PC-9 (cell line): ENCODE measurements around the gene ME3. TPM values are rescaled to one million over a fixed set of nuclear protein-coding genes. Genes with fewer than 3 reads are reported as not detected.

Experiments
- BruUV-seq: library from RNA; stranded (reverse); fragments of 400-500 nt; replicated peaks from 2 replicates; lab custom pipeline; 2021; lab: Mats Ljungman, UMichigan
- CTCF ChIA-PET: fragments of 300-600 bp; sonication (Branson Sonifier 250); formaldehyde crosslinking; loops from one replicate; lab custom pipeline; 2022; ENCODE audit warnings: antibody characterized with exemption; lab: Charles Lee
- POLR2A ChIA-PET: fragments of 300-600 bp; sonication (Branson Sonifier 250); formaldehyde crosslinking; loops from one replicate; lab custom pipeline; 2022; ENCODE audit warnings: antibody characterized with exemption; ENCODE audit not compliant: unreplicated experiment; lab: Charles Lee
- DNase-seq, 2 experiments: peaks; one replicate each; pipeline versions ENCODE4 v3.0.0 to v3.0.0-alpha.2; 2015 to 2022; ENCODE audit warnings: mixed read lengths in 1 of 2
- H2AFZ ChIP-seq: fragments of 200-600 bp; sonication (generic); 2 replicates; pipeline ENCODE4 v1.8.1; 2017; ENCODE audit warnings: antibody characterized with exemption
- H3F3A ChIP-seq: fragments of 200-600 bp; sonication (generic); 2 replicates; pipeline ENCODE4 v1.8.1; 2017; ENCODE audit warnings: antibody characterized with exemption, mild to moderate bottlenecking, low read depth; ENCODE audit not compliant: insufficient read depth
- H3K27ac ChIP-seq: fragments of 200-600 bp; sonication (generic); 2 replicates; pipeline ENCODE4 v1.6.1; 2016; ENCODE audit warnings: mixed run types
- H3K27me3 ChIP-seq: fragments of 200-600 bp; sonication (generic); 2 replicates; pipeline ENCODE4 v1.6.1; 2016; ENCODE audit warnings: low read depth, mixed run types; ENCODE audit not compliant: insufficient read depth
- H3K36me3 ChIP-seq: fragments of 200-600 bp; sonication (generic); 2 replicates; pipeline ENCODE4 v1.6.1; 2016; ENCODE audit warnings: low read depth, mixed run types
- H3K4me1 ChIP-seq: fragments of 200-600 bp; sonication (generic); replicated peaks from 2 replicates; pipeline ENCODE4 v1.6.1; 2016; ENCODE audit warnings: mixed run types; ENCODE audit not compliant: insufficient read depth
- H3K4me2 ChIP-seq: fragments of 200-600 bp; sonication (generic); 2 replicates; pipeline ENCODE4 v1.6.1; 2017; ENCODE audit warnings: mixed run types
- H3K4me3 ChIP-seq: fragments of 200-600 bp; sonication (generic); 2 replicates; pipeline ENCODE4 v1.6.1; 2016; ENCODE audit warnings: mixed run types
- H3K79me2 ChIP-seq: fragments of 200-600 bp; sonication (generic); 2 replicates; pipeline ENCODE4 v1.6.1; 2017; ENCODE audit warnings: low read depth, mixed run types
- H3K9me2 ChIP-seq: fragments of 200-600 bp; sonication (generic); 2 replicates; pipeline ENCODE4 v1.8.1; 2017; ENCODE audit warnings: mild to moderate bottlenecking; ENCODE audit not compliant: insufficient read depth
- H3K9me3 ChIP-seq: fragments of 200-600 bp; sonication (generic); 2 replicates; pipeline ENCODE4 v1.8.1; 2016; ENCODE audit warnings: low read depth; ENCODE audit not compliant: insufficient read depth
- H4K20me1 ChIP-seq: fragments of 200-600 bp; sonication (generic); 2 replicates; pipeline ENCODE4 v1.8.1; 2017; ENCODE audit not compliant: insufficient read depth
- EZH2 ChIP-seq: fragments of 200-600 bp; sonication (generic); IDR thresholded peaks from 2 replicates; pipeline ENCODE4 v1.8.0; 2017; ENCODE audit warnings: antibody characterized with exemption, low read depth
- intact Hi-C: fragments of 100-400 bp; cut with micrococcal nuclease; formaldehyde crosslinking; loops from one replicate; pipeline ENCODE4 v1.10.0; 2022; ENCODE audit not compliant: unreplicated experiment
- total RNA-seq: library from RNA; stranded (reverse); gene quantifications from 2 replicates; pipeline ENCODE4 v1.2.3, GENCODE V29; 2021
- TF ChIP-seq, protein P1 (sequence below): fragments of 200-600 bp; sonication (generic); conservative IDR thresholded peaks from 2 replicates; pipeline ENCODE4 v1.6.1; 2017; ENCODE audit warnings: mixed run types, antibody characterized with exemption, mild to moderate bottlenecking, moderate library complexity

ME3 gene
- total RNA-seq, 1 experiment from 2014 or later = 34.0 TPM

DNA sequence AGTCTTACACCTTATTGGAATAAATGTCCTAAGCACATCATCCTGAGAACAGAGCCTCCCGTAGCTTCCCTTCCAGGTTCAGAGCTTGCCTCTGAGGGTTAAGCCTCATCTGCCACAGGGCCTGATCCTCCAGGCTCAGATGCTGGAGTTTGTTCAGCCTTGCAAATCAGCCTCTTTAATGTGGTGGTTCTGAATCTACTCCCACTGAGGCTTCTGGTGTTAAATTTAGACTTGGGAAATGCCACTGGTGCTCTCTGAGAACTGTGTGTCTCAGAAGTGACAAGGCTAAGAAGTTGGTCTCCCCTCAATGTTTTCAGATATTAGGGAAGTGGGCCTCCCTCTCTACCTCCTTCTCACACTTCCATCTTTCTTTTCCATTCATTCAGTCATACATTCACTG is 229.0 kb downstream of the ME3 start:
- intact Hi-C loops = no loop called here
- Histone ChIP-seq H3K4me1 (peaks cover 10% of the 10 kb centered on the region), H3K9me3 (no peaks in the 10 kb centered on the region), H3F3A (no peaks in the 10 kb centered on the region), H3K27ac (no peak overlapping the region), H4K20me1 (no peaks in the 10 kb centered on the region), H3K9me2 (no peaks in the 10 kb centered on the region), H3K4me3 (no peak overlapping the region), H3K4me2 (no peak overlapping the region), H3K27me3 (no peaks in the 10 kb centered on the region), H3K36me3 (no peaks in the 10 kb centered on the region), H3K79me2 (no peaks in the 10 kb centered on the region), H2AFZ (no peak overlapping the region)
- no TSS peak for BruUV-seq
- ChIA-PET POLR2A (no interaction called here), CTCF (no interaction called here)
- no peak for DNase-seq
- TF ChIP-seq EZH2 = no peak
- TF ChIP-seq, protein P1, sequence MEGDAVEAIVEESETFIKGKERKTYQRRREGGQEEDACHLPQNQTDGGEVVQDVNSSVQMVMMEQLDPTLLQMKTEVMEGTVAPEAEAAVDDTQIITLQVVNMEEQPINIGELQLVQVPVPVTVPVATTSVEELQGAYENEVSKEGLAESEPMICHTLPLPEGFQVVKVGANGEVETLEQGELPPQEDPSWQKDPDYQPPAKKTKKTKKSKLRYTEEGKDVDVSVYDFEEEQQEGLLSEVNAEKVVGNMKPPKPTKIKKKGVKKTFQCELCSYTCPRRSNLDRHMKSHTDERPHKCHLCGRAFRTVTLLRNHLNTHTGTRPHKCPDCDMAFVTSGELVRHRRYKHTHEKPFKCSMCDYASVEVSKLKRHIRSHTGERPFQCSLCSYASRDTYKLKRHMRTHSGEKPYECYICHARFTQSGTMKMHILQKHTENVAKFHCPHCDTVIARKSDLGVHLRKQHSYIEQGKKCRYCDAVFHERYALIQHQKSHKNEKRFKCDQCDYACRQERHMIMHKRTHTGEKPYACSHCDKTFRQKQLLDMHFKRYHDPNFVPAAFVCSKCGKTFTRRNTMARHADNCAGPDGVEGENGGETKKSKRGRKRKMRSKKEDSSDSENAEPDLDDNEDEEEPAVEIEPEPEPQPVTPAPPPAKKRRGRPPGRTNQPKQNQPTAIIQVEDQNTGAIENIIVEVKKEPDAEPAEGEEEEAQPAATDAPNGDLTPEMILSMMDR = no peak

GRCh38 chr11:86442827-86443226 is 229.6 kb downstream of the ME3 start:
- Histone ChIP-seq H3K4me2 (no peak overlapping the region), H3F3A (no peaks in the 10 kb centered on the region), H3K4me3 (no peak overlapping the region), H3K9me2 (no peaks in the 10 kb centered on the region), H2AFZ (no peak overlapping the region), H3K9me3 (no peaks in the 10 kb centered on the region; the same call in 1 of the 2 replicates), H4K20me1 (no peaks in the 10 kb centered on the region), H3K27ac (no peak overlapping the region), H3K36me3 (no peaks in the 10 kb centered on the region), H3K79me2 (no peaks in the 10 kb centered on the region), H3K27me3 (no peaks in the 10 kb centered on the region), H3K4me1 (peaks cover 10% of the 10 kb centered on the region)
- DNase-seq = no peak
- POLR2A ChIA-PET = no interaction called here
- CTCF ChIA-PET = no interaction called here
- no TSS peak for BruUV-seq
- intact Hi-C loops = no loop called here
- TF ChIP-seq EZH2 = no peak
- TF ChIP-seq, protein P1 = no peak

GRCh38 chr11:86442420-86442819 is 230.0 kb downstream of the ME3 start:
- Histone ChIP-seq H4K20me1 (no peaks in the 10 kb centered on the region), H3K79me2 (no peaks in the 10 kb centered on the region), H3K36me3 (no peaks in the 10 kb centered on the region), H3F3A (no peaks in the 10 kb centered on the region), H3K9me2 (no peaks in the 10 kb centered on the region), H3K27ac (no peak overlapping the region), H3K27me3 (no peaks in the 10 kb centered on the region), H3K4me3 (no peak overlapping the region), H3K4me1 (peaks cover 10% of the 10 kb centered on the region), H2AFZ (no peak overlapping the region), H3K4me2 (no peak overlapping the region), H3K9me3 (no peaks in the 10 kb centered on the region; the same call in 1 of the 2 replicates)
- no peak for DNase-seq
- TF ChIP-seq, protein P1 = no peak
- TF ChIP-seq EZH2 = no peak
- BruUV-seq = no TSS peak
- CTCF ChIA-PET = no interaction called here
- intact Hi-C loops = no loop called here
- POLR2A ChIA-PET = no interaction called here
